Forelimb muscle (tissue), 1 donor: ENCODE results near the gene PTPRCAP. TPM values are rescaled to one million over a fixed set of nuclear protein-coding genes. Genes with fewer than 3 reads are reported as not detected.
A peak's percentile ranks its signal among the peaks of the same experiment; 100 is the strongest.
"Not testable (repeated sequence)": the region's sequence is repeated elsewhere in the genome, so short reads cannot be mapped to it uniquely, and the experiment has no call there.

ENCODE experiments used
- DNase-seq: peaks from one replicate; pipeline ENCODE4 v3.0.0-alpha.2; 2013; ENCODE audit warnings: low read depth
- polyA plus RNA-seq: library from polyadenylated mRNA; unstranded; fragments of 120-200 nt; gene quantifications from one replicate; pipeline ENCODE4 v1.2.1, GENCODE V29; 2013; ENCODE audit not compliant: insufficient read length

PTPRCAP gene, protein sequence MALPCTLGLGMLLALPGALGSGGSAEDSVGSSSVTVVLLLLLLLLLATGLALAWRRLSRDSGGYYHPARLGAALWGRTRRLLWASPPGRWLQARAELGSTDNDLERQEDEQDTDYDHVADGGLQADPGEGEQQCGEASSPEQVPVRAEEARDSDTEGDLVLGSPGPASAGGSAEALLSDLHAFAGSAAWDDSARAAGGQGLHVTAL
- polyA plus RNA-seq: 1.1 TPM

DNA sequence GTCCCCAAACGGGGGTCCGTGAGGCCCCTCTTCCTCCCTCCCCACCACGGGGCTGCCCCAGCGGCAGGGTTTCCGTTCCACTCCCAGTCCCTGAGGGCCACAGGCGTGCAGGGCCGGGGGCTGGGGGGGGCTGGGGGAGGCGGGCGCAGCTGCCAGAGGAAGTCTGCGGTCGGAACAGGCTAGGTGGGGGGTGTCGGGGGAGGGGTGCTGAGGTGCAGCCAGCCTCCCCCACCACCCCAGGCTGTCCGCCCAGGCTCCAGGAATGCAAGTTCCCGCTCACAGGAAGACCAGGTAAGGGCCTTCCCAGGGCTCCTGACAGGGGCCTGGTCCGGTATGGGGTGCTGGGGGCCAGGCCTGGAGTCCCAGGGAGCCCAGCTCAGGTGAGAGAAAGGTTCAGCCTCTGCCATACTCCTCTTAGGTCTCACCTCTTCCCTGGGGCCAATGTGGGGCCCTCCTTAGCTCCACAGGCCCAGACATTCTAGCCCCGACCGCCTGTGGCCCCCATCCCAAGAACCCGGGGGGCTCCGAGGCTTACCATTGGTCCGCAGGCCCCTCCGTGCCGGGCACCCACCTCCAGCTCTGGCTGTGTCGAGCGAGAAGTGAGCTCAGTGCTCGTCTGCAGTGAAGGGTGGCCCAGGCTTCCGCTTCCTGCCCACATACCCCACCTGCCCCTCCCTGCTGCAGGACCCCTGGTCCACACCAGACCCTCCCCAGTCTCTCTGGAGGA is at the start of gene PTPRCAP:
Gene PTPRCAP, minus strand, starts transcription at position 601 of the 727 bp plus-strand sequence. Its CDS starts 63 bp downstream, at position 538.
- DNase-seq: no peak

DNA sequence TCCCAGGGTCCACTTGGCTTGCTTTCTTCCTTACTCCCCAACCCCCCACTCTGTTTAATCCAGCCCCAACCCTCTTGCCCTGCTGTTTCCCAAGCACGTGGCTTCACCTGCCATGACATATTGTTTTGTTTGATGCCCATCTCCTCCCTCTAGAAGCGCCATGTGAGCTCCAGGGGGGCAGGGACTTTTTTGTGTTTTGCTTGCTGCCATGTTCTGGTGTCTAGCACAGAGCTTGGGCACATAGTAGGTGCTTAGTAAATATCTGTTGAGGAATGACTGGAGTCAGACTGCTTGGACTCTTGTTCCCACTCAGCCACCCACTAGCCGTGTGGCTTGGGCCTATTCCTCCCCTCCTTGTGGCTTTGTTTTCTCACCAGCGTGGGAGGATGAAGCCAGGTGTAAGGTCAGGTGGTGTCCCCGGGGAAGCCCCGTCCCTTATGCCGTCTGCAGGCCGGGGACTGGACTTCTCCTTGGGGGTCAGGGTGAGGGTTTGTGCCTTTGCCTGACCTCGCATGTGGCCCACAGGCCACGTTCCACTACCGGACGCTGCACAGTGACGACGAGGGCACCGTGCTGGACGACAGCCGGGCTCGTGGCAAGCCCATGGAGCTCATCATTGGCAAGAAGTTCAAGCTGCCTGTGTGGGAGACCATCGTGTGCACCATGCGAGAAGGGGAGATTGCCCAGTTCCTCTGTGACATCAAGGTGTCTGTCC is 49.2 kb upstream of the PTPRCAP start:
- DNase-seq: no peak

DNA sequence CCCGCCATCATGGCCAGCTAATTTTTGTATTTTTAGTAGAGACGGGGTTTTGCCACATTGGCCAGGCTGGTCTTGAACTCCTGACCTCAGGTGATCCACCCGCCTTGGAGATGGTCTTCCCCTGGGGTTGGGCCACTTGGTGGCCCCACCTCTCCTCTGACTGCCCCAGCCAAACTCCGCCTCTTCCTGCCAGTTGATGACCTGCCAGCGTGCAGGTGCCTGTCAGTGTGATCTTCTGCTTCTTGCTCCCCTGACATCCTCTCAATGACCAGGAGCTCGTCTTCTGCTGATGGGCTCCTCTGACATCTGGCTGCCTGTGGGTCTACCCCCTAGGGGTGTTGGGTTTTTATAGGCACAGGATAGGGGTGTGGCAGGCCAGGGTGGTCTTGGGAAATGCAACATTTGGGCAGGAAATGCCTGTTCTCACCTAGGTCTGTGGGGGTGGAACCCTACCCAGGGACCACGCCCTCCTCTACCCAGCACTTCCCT is 48.4 kb upstream of the PTPRCAP start:
- not testable (repeated sequence) for DNase-seq

DNA sequence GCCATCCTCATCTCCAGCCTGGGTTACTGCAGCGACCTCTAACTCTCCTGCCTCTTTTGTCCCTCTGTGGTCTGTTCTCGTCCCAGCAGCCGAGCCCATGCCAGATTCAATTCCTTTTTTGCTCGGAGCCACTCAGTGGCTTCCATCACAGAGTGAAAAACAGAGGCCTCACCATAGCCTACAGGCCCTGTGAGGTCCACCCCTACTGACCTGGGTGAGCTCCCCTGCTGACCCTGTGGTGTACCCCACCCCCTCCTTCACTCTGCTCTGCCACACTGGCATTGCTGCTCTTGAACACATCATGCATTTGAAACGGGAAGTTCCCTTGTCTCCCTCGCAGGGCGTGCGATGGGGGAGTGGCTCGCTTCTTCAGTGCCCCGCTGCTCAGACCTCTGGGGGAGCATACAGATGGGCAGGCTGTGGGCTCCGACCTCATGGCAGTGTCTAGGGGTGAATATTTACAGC is 47.4 kb upstream of the PTPRCAP start:
- no peak for DNase-seq

DNA sequence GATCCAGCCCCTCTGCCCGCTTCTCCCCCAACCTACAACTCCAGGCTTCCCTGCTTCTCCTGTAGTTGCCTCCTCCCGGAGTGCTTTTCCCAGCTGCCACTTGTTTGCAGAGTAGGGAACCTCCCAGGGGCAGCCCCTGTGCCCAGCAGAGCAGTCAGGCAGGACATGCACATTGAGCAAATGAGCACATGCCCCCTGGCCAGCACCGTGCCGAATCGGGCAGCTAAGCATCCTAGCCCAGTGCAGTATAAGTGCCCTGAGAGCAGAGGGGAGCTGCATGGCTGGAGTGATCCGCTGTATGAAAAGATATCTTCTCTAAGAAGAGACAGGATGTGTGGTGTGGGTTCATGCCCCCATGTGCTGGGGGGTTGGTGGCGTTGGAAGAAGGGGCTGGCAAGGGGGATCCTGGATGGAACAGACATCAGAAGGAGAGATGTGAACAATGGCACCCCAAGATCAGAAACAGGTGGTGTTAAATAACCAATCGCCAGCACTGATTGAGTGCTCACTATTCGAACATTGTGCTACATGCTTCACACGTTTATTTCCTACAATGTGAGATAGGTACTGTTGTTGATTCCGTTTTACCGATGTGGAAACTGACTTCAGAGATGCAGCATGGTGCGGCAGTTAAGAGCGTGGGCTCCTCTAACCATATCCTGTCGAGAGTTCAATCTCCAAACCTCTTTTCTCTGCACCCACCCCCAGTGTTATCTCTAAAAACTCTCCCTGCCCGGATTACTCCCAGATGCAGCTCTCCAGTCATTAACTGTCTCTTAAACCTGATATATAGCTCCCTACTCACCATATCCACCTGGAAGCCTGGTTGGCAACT is 46.6 kb upstream of the PTPRCAP start:
- DNase-seq: no peak

DNA sequence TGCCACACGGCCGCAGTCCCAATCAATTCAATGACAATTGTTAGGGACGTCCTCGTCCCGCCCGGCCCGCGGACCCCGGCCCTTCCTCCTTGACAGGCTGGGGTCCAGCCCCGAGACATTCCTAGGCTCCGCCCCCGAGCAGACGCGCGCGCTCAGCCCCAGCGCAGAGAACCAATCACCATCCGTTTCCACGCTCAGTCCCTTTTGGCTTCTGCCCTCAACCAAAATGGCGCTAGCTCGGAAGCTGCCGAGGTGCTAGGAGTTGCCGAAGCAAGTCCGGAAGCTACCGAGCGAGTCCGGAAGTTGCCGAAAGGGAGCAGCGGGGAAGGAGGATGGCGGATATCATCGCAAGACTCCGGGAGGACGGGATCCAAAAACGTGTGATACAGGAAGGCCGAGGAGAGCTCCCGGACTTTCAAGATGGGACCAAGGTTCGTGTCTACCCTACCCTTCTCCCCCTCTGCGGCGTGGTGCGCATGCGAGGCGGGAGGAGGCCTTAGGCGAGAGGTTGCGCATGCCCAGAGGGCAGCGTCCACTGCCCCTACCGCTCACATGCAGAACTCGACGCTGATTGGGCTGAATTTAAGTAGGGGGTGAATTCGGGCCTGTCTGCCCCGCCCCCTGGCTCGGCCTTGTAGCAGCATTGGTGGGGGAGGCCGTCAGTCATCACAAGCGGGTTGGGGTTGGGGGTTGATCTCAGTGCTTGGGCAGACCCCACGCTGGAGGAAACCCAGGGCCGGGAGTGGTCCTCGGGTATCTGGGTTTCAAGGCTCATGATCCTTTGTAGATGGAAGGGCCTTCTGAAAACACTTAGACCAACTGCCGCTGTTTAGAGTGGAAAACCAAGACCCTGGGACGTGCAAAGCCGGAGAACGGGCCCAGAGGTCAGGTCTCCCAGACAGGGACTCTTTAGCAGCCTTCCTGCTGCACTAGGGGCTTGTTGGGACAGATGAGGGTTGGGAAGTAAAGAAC is 45.6 kb upstream of the PTPRCAP start, which contains the start of gene AIP:
Gene AIP, plus strand, starts transcription at position 200 of the 972 bp plus-strand sequence. Its CDS starts 133 bp downstream, at position 333.
- peak; percentile 98 for DNase-seq

DNA sequence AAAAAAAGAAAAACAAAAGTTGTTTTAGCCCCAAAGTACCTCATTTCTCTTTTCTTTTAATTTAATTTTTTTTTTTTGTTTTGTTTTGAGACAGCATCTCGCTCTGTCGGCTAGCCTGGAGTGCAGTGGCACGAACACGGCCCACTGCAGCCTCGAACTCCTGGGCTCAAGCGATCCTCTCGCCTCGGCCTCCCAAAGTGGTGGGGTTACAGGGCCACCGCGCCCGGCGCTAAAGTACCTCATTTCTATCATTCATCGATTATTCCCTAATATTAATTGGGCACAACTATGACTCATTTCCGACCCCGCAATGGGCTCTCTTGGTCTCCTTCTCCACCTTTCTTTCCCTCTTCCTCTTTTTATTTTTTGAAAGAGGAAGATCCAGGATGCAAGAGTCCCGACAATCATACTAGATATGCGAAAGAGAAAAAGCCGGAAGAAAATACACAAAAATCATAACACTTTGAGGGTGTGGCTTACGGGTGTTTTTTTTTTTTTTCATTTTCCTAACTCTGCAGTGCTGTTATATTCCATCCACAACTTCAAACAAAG is 44.9 kb upstream of the PTPRCAP start:
- DNase-seq: no peak

DNA sequence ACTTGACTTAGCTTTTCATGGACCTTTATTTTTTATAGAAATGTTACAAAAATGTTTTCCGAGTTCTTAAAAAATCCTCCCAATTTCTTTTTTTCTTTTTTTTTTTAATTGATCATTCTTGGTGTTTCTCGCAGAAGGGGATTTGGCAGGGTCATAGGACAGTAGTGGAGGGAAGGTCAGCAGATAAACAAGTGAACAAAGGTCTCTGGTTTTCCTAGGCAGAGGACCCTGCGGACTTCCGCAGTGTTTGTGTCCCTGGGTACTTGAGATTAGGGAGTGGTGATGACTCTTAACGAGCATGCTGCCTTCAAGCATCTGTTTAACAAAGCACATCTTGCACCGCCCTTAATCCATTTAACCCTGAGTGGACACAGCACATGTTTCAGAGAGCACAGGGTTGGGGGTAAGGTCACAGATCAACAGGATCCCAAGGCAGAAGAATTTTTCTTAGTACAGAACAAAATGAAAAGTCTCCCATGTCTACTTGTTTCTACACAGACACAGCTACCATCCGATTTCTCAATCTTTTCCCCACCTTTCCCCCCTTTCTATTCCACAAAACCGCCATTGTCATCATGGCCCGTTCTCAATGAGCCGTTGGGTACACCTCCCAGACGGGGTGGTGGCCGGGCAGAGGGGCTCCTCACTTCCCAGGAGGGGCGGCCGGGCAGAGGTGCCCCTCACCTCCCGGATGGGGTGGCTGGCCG is 40.0 kb upstream of the PTPRCAP start:
- not testable (repeated sequence) for DNase-seq

DNA sequence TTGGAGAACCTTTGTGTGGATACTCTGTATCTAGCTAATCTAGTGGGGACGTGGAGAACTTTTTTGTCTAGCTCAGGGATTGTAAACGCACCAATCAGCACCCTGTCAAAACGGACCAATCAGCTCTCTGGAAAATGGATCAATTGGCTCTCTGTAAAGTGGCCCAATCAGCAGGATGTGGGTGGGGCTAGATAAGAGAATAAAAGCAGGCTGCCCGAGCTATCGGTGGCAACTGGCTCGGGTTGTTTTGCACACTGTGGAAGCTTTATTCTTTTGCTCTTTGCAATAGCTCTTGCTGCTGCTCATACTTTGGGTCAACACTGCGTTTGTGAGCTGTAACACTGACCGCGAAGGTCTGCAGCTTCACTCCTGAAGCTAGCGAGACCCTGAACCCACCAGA is 39.2 kb upstream of the PTPRCAP start:
- not testable (repeated sequence) for DNase-seq

DNA sequence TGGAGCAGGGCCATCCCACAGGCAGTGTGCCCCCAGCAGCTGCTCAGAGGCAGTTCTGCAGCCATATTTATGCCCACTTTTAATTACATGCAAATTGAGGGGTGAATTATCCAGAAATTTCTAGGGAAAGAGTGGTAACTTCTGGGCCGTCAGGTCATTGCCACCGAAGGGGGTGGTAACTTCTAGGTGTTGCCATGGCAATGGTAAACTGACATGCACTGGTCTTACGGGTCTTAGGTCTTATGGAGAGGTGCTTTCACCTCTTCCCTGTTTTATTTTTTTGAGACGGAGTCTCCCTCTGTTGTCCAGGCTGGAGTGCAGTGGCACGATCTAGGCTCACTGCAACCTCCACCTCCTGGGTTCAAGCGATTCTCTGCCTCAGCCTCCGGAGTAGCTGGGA is 35.4 kb upstream of the PTPRCAP start:
- no peak for DNase-seq

DNA sequence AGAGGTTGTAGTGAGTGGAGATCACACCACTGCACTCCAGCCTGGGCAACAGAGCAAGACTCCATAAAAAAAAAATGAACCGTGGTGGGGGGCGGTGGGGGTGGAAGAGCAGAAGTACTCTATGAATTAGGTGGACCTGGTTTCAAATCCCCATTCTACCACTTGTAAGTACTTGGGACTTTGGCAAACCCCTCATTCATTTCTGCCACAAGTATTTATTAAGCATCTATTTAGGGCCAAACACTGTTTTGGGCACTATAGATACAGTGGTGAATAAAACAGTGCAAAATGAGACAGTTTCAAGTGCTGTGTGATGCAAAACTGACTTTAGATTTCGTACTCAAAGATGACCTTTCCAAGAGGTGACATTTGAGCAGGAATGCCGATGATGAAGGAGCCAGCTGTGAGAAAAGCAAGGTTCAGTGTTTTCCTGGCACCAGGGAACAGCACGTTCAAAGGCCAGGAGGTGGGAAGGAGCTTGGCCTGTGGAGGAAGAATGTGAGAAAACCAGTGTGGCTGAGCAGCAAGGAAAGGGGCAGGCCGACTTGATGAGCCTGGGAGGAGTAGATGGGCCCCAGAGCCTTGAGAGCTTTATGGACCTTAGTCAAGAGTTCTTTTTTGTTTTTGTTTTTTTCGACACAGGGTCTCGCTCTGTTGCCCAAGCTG is 33.0 kb upstream of the PTPRCAP start:
- no peak for DNase-seq

DNA sequence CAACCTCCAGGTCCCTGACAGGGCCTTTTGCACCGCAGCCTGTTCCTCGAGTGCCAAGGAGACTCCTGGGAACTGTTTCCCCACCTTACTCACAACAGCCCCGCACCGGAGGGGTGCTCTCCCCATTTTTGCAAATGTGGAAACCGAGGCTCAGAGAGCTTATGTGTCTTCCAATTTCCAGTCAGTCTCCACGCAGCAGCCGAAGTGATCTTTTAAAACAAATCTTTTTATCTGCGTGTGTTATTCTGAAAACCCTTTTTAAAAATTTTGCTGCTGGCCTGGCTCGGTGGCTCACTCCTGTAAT is 32.0 kb upstream of the PTPRCAP start:
- DNase-seq: no peak

DNA sequence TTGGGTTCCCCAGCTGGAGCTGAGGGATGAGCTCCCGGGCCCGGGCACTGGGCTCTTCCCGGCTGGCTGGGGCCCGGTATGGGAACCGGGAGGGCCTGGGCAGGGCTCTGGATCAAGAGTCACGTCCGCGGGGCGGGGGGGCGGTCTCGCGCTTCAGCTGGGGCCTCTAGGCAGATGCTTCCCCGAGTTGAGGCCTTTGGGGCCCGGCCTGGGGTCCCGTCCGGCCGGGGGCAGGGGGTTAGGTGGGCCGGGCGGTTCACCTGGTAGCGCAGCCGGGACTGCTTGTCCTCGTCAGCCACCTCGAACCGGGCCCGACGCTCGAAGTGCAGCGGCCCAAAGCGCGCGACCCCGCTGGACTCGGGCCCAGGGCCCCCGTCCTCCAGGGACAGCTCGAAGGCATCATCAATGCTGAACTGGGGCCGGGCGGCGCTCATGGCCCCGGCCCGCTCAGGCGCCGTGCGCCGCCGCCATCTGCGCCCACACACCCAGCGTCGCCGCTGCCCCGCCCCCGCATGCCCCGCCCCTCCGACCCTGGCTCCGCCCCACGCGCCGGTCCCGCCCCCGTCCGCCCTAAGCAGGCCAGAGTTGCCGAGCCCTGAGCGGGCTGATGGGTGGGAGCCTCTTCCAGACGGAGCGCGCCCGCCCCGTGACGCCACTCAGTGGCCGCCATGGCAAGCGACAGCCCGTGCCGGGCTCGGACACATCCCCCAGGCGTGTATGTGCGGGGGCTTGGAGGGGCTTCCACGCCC is 31.5 kb upstream of the PTPRCAP start, which contains the start of gene TMEM134:
Gene TMEM134, minus strand, starts transcription at position 493 of the 749 bp plus-strand sequence. Its CDS starts 59 bp downstream, at position 434.
- DNase-seq: peak; percentile 69

DNA sequence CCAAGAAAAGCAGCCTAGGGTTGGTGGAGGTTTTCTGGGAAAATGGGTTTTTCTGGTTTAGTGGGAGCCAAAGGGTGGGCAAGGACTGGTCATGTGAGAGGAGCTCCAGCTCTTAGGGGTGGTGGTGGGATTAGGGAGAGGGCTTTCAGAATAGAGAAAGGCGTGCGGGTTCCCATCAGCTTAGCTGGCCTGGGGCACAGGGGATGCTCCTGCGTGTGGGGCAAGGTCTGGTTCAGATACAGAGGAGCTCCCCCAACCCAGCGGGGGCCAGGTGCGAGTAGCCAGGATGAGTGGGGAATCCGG is 30.9 kb upstream of the PTPRCAP start:
- DNase-seq: no peak

DNA sequence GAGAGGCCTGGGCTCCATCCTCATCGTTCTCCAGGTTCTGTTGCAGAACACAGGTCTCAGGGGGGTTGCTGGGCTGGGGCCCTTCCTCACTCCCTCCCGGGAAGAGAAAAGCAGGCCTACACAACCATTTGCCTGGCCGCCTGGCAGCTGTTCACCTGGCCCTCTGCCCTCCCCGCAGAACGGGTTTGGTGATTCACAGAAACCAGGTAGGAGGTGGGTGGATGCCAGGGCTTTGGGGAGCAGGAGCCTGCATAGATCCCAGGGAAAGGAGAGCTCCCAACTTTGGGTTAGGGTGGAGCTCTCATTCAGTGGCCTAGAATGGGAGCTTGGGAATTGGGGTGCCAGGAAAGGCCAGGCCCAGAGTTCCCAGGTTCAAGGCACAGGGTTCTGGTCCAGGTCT is 30.6 kb upstream of the PTPRCAP start:
- no peak for DNase-seq

DNA sequence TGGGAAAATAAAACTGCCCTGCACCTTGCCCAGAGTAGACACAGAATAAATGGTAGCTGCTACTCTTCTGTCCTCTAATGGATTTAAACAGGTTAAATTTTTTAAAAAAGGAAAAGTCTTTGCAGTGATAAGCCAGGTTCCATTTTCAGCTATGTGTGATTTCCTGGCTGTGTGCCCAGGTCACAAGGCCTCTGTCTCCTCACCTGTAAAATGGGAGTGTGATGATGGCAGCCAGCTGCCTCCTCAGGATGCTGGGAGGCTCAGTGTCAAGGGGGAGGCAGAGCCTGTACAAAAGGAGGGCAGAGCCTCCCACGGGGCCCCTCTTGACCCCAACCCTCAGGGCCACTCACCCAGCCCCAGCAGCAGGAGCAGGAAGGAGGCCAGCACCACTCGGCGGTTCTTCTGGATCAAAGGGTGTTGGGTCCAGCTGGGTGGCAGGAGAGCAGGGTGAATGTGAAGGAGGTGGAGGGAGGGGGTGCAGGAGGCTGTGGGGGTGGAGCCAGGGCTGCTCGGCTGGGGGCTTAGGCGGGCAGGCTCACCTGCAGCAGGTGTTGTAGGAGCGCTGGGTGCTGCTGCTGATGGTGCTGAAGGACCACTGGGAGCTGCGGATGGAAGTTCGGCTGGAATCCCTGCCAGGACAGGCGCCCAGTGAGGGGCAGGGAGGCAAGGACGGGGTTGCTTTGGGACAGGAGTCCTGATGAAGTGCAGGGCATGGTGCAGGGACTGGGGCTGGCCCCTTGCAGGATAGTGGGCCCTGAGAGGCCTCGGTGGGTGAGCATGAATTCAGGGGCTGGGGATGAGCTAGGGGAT is 29.7 kb upstream of the PTPRCAP start:
- no peak for DNase-seq

DNA sequence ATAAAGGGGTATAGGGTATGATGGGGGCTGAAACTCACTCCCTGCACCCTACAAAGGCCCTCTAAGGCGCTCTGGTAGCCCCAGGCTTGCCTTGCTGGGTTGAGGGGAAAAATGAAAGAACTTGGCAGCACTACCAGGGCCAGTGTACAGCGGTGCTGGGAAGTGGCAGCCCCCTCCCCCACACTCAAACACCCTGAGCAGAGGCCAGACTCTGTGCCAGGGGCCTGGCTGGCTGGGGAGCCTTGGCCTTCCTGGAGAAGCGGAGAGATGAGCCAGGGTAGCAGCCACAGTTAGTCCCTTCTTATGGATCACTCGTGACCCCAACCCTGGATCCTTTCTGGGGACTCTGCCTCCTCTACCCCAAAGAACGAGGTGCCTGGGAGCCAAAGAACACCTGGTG is 28.9 kb upstream of the PTPRCAP start:
- no peak for DNase-seq
